Effector memory CD4-positive, alpha-beta T cell (primary cell): Measurements from ENCODE around the gene CEACAM16.

Experiments used
- DNase-seq, 3 donors: peaks; one replicate each; pipeline ENCODE4 v3.0.0-alpha.2; 2020
- H3K27ac ChIP-seq: 2 replicates; pipeline ENCODE4 v1.7.0; 2013; ENCODE audit warnings: mild to moderate bottlenecking, low read length, moderate library complexity; ENCODE audit not compliant: insufficient read depth, poor library complexity, severe bottlenecking
- H3K27me3 ChIP-seq: replicated peaks from 2 replicates; pipeline ENCODE4 v1.7.0; 2013; ENCODE audit warnings: mild to moderate bottlenecking, low read length; ENCODE audit not compliant: insufficient read depth, control insufficient read depth, poor library complexity, severe bottlenecking
- H3K36me3 ChIP-seq: 2 replicates; pipeline ENCODE4 v1.7.0; 2013; ENCODE audit warnings: mild to moderate bottlenecking, low read length, moderate library complexity; ENCODE audit not compliant: control insufficient read depth, insufficient read depth
- H3K4me1 ChIP-seq: 2 replicates; pipeline ENCODE4 v1.7.0; 2013; ENCODE audit warnings: low read length, mild to moderate bottlenecking; ENCODE audit not compliant: control insufficient read depth, insufficient read depth, poor library complexity, severe bottlenecking
- H3K4me3 ChIP-seq: 2 replicates; pipeline ENCODE4 v1.7.0; 2013; ENCODE audit warnings: low read length, low read depth, mild to moderate bottlenecking; ENCODE audit not compliant: insufficient read depth, poor library complexity, severe bottlenecking
- H3K9me3 ChIP-seq: 2 replicates; pipeline ENCODE4 v1.7.0; 2013; ENCODE audit warnings: mild to moderate bottlenecking, low read length, moderate library complexity; ENCODE audit not compliant: control insufficient read depth

Gene CEACAM16

GRCh38 chr19:44752816-44753625 lies 54.1 kb downstream of the CEACAM16 start:
- peak; percentile 92 to 95 (median 93) for DNase-seq
- Histone ChIP-seq H3K9me3 (no peaks in the 10 kb centered on the region), H3K36me3 (peaks cover 18% of the 10 kb centered on the region), H3K27ac (peak overlapping the region; percentile 94), H3K27me3 (no peaks in the 10 kb centered on the region), H3K4me3 (peak overlapping the region; percentile 76), H3K4me1 (peaks cover 62% of the 10 kb centered on the region)

GRCh38 chr19:44753626-44753931 lies 54.6 kb downstream of the CEACAM16 start:
- H3K27ac ChIP-seq: peak overlapping the region; percentile 94
- H3K4me3 ChIP-seq: peak overlapping the region; percentile 76
- DNase-seq: no peak
- peaks cover 60% of the 10 kb centered on the region for H3K4me1 ChIP-seq
- H3K36me3 ChIP-seq: peaks cover 23% of the 10 kb centered on the region
- no peaks in the 10 kb centered on the region for H3K9me3 ChIP-seq
- no peaks in the 10 kb centered on the region for H3K27me3 ChIP-seq

- peaks cover 29% of the 10 kb centered on the region for H3K36me3 ChIP-seq
- H3K4me1 ChIP-seq: peaks cover 60% of the 10 kb centered on the region
- no peaks in the 10 kb centered on the region for H3K9me3 ChIP-seq
- peak overlapping the region; percentile 94 for H3K27ac ChIP-seq
- peak overlapping the region; percentile 76 for H3K4me3 ChIP-seq
- no peaks in the 10 kb centered on the region for H3K27me3 ChIP-seq
- DNase-seq: peak; percentile 36 to 59 (median 38)
Observed at GRCh38 chr19:44753932-44754749, 55.2 kb downstream of the CEACAM16 start.

- Histone ChIP-seq H3K27ac (peak overlapping the region; percentile 94), H3K4me1 (peaks cover 56% of the 10 kb centered on the region), H3K4me3 (peak overlapping the region; percentile 76), H3K27me3 (no peaks in the 10 kb centered on the region), H3K9me3 (no peaks in the 10 kb centered on the region), H3K36me3 (peaks cover 35% of the 10 kb centered on the region)
- no peak for DNase-seq
Observed at GRCh38 chr19:44754750-44755080, 55.8 kb downstream of the CEACAM16 start.

- H3K4me1 ChIP-seq: peaks cover 53% of the 10 kb centered on the region
Observed at GRCh38 chr19:44755219-44755618, 56.3 kb downstream of the CEACAM16 start.

GRCh38 chr19:44756089-44756562 lies 57.2 kb downstream of the CEACAM16 start:
- Histone ChIP-seq H3K36me3 (peaks cover 37% of the 10 kb centered on the region), H3K4me1 (peaks cover 49% of the 10 kb centered on the region), H3K4me3 (no peak overlapping the region), H3K27me3 (no peaks in the 10 kb centered on the region), H3K27ac (peak overlapping the region; percentile 94), H3K9me3 (no peaks in the 10 kb centered on the region)
- no peak for DNase-seq

More at GRCh38 chr19:44755219-44755618, 56.3 kb downstream of the CEACAM16 start:
- Histone ChIP-seq H3K9me3 (no peaks in the 10 kb centered on the region), H3K27me3 (no peaks in the 10 kb centered on the region), H3K27ac (peak overlapping the region; percentile 94), H3K36me3 (peaks cover 37% of the 10 kb centered on the region), H3K4me3 (peak overlapping the region; percentile 5)
- DNase-seq: no peak

- no peak overlapping the region for H3K4me3 ChIP-seq
- no peak overlapping the region for H3K27ac ChIP-seq
- no peaks in the 10 kb centered on the region for H3K9me3 ChIP-seq
- H3K27me3 ChIP-seq: no peaks in the 10 kb centered on the region
- H3K36me3 ChIP-seq: peaks cover 37% of the 10 kb centered on the region
- H3K4me1 ChIP-seq: peaks cover 40% of the 10 kb centered on the region
- DNase-seq: no peak
Observed at GRCh38 chr19:44757057-44757734, 58.2 kb downstream of the CEACAM16 start.

- DNase-seq: no peak
- Histone ChIP-seq H3K27me3 (no peaks in the 10 kb centered on the region), H3K27ac (no peak overlapping the region), H3K4me3 (no peak overlapping the region), H3K9me3 (no peaks in the 10 kb centered on the region), H3K4me1 (peaks cover 33% of the 10 kb centered on the region), H3K36me3 (peaks cover 32% of the 10 kb centered on the region)
Observed at GRCh38 chr19:44757735-44758505, 59.0 kb downstream of the CEACAM16 start.

GRCh38 chr19:44758596-44758995 lies 59.6 kb downstream of the CEACAM16 start:
- peaks cover 32% of the 10 kb centered on the region for H3K36me3 ChIP-seq

More at GRCh38 chr19:44758596-44758995, 59.6 kb downstream of the CEACAM16 start:
- DNase-seq: no peak
- Histone ChIP-seq H3K27ac (no peak overlapping the region), H3K9me3 (no peaks in the 10 kb centered on the region), H3K4me3 (no peak overlapping the region), H3K4me1 (peaks cover 31% of the 10 kb centered on the region), H3K27me3 (no peaks in the 10 kb centered on the region)
